GM19452 (cell line): ENCODE results near the gene LSM12.

ENCODE experiments used
- ATAC-seq: cut with Tn5 transposase; IDR thresholded peaks from one replicate; pipeline ENCODE4 v1.9.1; 2021; ENCODE audit not compliant: unreplicated experiment

Gene LSM12

DNA sequence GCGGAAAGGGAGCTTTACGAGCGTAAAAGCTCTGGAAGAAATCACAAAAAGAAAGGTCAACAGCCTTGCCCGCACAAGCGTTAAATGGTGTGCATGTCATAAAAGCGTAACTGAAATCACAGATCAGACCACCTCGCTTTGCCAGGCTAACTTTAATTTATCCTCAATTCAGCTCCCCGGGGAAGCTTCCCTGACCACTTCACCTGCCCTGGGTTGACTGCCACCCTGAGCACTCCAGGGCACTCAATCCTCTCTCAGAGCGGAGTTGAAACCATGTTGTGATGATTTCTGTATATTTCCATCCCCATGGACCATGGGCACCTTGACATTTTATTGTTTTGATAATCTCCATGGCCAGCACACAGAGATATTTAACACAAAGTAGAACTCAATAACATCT lies 78.2 kb downstream of the LSM12 start:
- no peak for ATAC-seq

DNA sequence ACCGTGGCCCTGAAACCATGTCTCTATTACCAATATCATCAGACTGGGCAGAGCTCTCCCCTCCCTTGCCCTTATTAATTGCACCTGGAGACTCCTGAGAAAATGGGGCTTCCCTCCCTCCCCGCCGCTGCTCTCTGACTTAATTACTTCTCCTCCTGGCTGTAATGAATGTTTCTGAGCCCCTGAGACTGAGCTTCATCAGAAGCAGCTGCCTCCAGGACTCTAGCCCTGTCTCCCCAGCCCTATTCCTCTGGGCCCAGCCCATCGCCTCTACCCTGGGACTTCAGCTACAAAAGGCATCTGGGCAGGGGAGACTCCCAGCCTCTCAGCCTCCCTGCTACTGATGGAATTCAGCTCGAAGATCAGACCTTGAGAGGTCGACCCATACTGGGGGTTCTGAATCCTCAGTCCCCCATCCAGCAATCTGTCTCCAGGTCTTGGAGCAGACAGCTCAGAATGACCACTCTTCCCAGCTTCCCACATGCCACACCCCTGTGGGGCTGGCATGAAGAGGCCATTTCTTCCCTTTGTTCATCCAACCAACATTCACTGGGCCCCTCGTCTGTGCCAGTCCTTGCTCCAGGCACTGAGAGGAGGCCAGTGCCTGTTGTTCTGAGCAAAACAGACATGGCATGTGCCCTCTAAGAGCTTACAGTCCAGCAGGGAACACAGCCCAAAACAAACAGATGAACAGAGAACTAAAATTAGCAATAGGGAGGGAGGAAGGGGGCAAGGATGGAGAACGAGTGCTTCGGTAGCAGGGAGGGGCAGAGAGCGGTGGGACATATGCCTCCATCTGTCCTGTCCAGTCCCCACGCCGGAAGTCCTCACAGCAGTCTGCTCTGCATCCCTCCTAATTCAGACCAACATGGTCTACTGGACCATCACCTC lies 79.1 kb downstream of the LSM12 start:
- no peak for ATAC-seq

DNA sequence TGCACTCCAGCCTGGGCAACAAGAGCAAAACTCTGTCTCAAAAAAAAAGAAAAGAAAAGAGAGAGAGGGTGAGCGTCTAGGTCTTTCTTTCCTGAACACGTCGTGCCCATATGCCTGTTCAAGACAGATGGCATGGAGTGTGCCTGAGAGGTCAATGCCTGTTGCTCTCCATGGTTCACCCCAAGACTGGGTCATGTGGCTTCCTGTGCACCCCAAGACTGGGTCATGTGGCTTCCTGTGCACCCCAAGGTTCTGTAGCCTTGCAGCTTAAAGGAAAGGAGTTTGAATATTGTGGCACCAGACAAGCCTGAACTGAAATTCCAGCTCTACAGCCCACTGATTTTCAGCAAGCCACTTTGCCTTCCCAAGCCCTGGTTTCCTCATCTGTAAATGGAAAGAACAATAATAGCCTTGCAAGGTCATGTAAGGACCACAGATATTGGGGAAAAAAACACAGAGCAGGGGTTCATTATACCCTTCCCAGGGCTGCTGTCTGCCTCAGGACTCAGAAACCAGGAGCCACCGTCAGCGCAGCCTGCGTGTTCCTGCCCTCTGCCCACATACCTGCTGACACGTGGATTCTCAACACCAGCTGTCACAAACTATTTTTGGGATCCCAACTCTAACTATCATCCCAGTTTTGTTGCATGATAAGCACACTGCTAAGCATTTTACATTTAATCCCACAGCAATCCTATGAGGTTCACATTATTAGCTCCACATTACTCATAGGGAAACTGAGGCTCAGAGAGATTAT lies 80.1 kb downstream of the LSM12 start:
- no peak for ATAC-seq

DNA sequence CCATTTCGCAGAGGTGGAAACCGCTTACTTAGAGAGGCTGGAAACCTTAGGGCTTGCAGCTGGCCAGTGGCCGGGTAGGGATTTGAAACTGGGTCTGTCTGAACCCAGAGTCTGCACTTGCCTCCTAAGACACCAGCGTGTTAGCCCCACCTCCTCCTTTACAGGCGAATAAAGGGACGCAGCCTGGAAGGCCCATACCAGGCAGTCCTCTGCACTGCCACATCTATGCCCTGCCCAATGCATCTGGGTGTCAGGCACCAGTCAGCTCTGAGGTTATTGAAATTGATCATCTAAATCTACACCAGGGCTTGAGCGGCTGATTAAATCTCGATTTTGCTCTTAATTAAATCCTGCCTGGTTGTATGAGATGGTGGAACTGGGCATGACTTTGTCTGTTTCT lies 82.0 kb downstream of the LSM12 start:
- ATAC-seq, result no peak
